ENCODE data around the gene THAP3.
"Not testable (repeated sequence)": the region's sequence is repeated elsewhere in the genome, so short reads cannot be mapped to it uniquely, and the experiment has no call there.

Gene THAP3

GRCh38 chr1:6653436-6654290 lies 29.0 kb downstream of the THAP3 start:
- TF ChIP-seq, protein P1, sequence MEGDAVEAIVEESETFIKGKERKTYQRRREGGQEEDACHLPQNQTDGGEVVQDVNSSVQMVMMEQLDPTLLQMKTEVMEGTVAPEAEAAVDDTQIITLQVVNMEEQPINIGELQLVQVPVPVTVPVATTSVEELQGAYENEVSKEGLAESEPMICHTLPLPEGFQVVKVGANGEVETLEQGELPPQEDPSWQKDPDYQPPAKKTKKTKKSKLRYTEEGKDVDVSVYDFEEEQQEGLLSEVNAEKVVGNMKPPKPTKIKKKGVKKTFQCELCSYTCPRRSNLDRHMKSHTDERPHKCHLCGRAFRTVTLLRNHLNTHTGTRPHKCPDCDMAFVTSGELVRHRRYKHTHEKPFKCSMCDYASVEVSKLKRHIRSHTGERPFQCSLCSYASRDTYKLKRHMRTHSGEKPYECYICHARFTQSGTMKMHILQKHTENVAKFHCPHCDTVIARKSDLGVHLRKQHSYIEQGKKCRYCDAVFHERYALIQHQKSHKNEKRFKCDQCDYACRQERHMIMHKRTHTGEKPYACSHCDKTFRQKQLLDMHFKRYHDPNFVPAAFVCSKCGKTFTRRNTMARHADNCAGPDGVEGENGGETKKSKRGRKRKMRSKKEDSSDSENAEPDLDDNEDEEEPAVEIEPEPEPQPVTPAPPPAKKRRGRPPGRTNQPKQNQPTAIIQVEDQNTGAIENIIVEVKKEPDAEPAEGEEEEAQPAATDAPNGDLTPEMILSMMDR (IDR thresholded peaks at IDR 0.05; ENCODE audit: insufficient read depth, missing control alignments): no peak
- no peak for DNase-seq (ENCODE audit: insufficient read length, low spot score)
- FAIRE-seq: no peak

DNA sequence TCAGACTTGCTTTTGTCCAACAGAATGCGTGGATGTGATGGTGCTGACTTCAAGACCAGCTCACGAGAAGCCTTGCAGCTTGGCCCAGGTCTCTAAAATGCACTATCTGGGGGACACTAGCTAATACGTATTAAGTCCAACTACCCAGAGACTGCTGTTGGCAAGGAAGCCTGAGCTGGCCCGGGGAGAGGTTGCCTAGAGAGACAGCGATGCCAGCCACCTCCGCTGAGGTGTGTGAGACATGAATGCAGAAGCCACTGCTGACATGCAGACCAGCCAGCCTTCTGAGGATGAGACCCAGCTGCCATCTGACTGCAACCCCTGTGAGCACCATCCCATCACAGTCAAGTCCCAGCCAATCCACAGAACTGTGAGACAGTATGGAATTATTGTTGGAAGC lies 32.5 kb downstream of the THAP3 start:
- DNase-seq (ENCODE audit: insufficient read length, low spot score): no peak
- FAIRE-seq: no peak
- TF ChIP-seq, protein P1 (IDR thresholded peaks at IDR 0.05; ENCODE audit: insufficient read depth, missing control alignments): no peak

DNA sequence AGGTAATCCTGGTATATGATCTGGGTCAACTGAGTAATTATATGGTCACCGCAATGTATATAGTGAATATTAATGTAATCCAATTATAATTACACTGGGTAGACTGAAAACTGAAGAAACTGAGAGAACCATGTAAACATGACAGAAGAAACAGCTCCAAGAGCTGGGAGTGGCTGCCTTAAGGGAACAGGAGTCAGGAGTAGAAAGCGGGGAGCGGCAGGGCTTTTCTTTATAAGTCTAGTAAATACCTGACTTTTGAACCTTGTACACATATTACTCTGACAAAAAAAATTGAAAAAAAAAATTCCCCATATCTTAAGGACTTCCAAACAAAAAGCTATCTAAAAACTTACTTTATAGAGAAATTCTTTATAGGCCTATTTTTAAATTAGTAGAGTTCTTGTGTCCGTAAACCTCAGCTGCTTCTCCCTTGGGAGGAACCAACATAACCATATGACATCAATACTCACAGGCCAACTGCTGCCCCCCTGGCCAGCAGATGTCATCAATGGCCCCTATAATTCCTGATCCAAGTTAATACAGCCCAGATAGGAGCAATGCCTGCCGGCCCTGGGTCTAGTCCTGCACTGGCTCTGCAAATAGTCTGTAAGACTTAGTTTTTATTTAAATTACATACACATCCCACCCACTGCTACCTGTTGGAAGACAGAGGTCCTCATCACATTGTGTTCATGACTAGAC lies 33.8 kb downstream of the THAP3 start:
- TF ChIP-seq, protein P1 (IDR thresholded peaks at IDR 0.05; ENCODE audit: insufficient read depth, missing control alignments): no peak
- DNase-seq (ENCODE audit: insufficient read length, low spot score) (no peak), FAIRE-seq (no peak)

DNA sequence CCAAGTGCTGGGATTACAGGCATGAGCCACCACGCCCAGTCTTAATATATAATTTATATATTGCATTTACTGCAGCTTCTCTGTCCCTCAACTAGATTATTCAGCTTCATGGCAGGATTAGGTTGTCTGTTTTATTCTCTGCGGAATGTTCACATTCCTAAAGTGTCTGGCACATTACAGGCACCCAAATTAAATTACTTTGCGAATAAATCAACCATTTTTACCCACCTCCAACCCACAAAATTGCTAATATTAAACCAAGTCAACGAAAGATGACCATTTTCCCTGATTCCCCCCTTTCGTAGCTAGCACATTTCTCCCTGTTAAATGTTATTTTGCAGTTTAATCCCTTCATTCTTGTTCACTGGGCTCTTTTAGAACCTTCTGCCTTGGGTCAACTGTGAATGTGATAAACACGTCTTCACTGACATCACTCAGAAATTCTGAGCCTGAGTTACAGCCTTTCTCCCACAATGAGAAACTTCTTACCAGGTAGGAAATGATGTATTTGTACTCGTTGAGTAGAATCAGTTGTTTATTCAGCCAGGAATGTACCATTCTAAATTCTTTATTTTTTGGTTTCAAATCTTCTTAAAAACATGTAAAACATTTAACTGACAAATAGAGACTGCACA lies 35.9 kb downstream of the THAP3 start:
- no peak for FAIRE-seq
- DNase-seq (ENCODE audit: insufficient read length, low spot score): no peak
- TF ChIP-seq, protein P1 (IDR thresholded peaks at IDR 0.05; ENCODE audit: insufficient read depth, missing control alignments): no peak

GRCh38 chr1:6662468-6662867 lies 37.8 kb downstream of the THAP3 start:
- not testable (repeated sequence) for FAIRE-seq; DNase-seq (ENCODE audit: insufficient read length, low spot score)

- DNase-seq (ENCODE audit: insufficient read length, low spot score) (no peak), FAIRE-seq (no peak)
- TF ChIP-seq, protein P1 (IDR thresholded peaks at IDR 0.05; ENCODE audit: insufficient read depth, missing control alignments): no peak
Measured at GRCh38 chr1:6666696-6667095, 42.0 kb downstream of the THAP3 start.

DNA sequence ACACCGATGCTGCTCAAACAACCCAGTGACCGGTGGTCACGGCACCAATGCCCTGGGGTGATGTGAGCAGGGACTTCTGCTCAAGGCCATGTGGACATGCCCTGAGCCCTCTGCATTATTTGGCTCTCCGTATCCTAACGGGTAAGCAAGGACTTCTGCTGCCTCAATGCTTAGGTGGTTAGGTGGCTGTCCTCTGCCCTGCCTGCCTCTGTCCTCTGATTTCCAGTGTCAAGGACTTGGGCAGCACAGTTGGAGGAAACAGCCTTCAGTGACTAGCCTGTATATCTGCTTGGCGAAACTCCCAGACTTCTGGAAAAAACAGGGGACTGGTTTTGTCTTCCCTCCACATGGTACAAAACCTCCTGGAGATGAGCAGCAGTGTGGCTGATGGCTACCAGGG lies 42.5 kb downstream of the THAP3 start:
- no peak for DNase-seq (ENCODE audit: insufficient read length, low spot score)
- TF ChIP-seq, protein P1 (IDR thresholded peaks at IDR 0.05; ENCODE audit: insufficient read depth, missing control alignments): no peak
- no peak for FAIRE-seq
